Measurements from ENCODE around the gene HJURP. TPM values are rescaled to one million over a fixed set of nuclear protein-coding genes. Genes with fewer than 3 reads are reported as not detected.

The HJURP gene
- total RNA-seq, 1 experiment from 2014 or later: 73.2 TPM

GRCh38 chr2:233795735-233796171, 58.6 kb downstream of the HJURP start:
- no peaks in the 10 kb centered on the region for H3K4me1 ChIP-seq (replicated peaks)
- DNase-seq (ENCODE audit: low read depth in 1 of 2, low spot score in 2 of 2): peak in 1 of 2 experiments; percentile 30
- H3K27me3 ChIP-seq (replicated peaks): no peaks in the 10 kb centered on the region
- no peak overlapping the region for H3K4me3 ChIP-seq
- H3K27ac ChIP-seq: no peak overlapping the region
- no peaks in the 10 kb centered on the region for H3K36me3 ChIP-seq
- H3K9me3 ChIP-seq (replicated peaks): no peaks in the 10 kb centered on the region

- H3K36me3 ChIP-seq: no peaks in the 10 kb centered on the region
- no peaks in the 10 kb centered on the region for H3K4me1 ChIP-seq (replicated peaks)
- H3K9me3 ChIP-seq (replicated peaks): no peaks in the 10 kb centered on the region
- DNase-seq (ENCODE audit: low read depth in 1 of 2, low spot score in 2 of 2): peak in 1 of 2 experiments; percentile 28
- H3K27ac ChIP-seq: no peak overlapping the region
- no peak overlapping the region for H3K4me3 ChIP-seq
- no peaks in the 10 kb centered on the region for H3K27me3 ChIP-seq (replicated peaks)
These were observed 60.1 kb downstream of the HJURP start for GRCh38 chr2:233794128-233794658.

GRCh38 chr2:233793465-233794127, 60.7 kb downstream of the HJURP start:
- H3K36me3 ChIP-seq: no peaks in the 10 kb centered on the region
- no peaks in the 10 kb centered on the region for H3K4me1 ChIP-seq (replicated peaks)
- H3K27ac ChIP-seq: no peak overlapping the region
- no peak overlapping the region for H3K4me3 ChIP-seq
- no peaks in the 10 kb centered on the region for H3K9me3 ChIP-seq (replicated peaks)
- H3K27me3 ChIP-seq (replicated peaks): no peaks in the 10 kb centered on the region
- DNase-seq (ENCODE audit: low read depth in 1 of 2, low spot score in 2 of 2): peak in 1 of 2 experiments; percentile 28

- DNase-seq (ENCODE audit: low read depth in 1 of 2, low spot score in 2 of 2): no peak
- Histone ChIP-seq H3K4me3 (no peak overlapping the region), H3K27me3 (replicated peaks) (no peaks in the 10 kb centered on the region), H3K4me1 (replicated peaks) (no peaks in the 10 kb centered on the region), H3K27ac (no peak overlapping the region), H3K36me3 (no peaks in the 10 kb centered on the region), H3K9me3 (replicated peaks) (no peaks in the 10 kb centered on the region)
These were observed 61.6 kb downstream of the HJURP start for GRCh38 chr2:233792720-233793119.

- no peaks in the 10 kb centered on the region for H3K4me1 ChIP-seq (replicated peaks)
- H3K27ac ChIP-seq: no peak overlapping the region
- H3K9me3 ChIP-seq (replicated peaks): no peaks in the 10 kb centered on the region
- no peaks in the 10 kb centered on the region for H3K27me3 ChIP-seq (replicated peaks)
- DNase-seq (ENCODE audit: low read depth in 1 of 2, low spot score in 2 of 2): no peak
- no peak overlapping the region for H3K4me3 ChIP-seq
- H3K36me3 ChIP-seq: no peaks in the 10 kb centered on the region
These were observed 62.4 kb downstream of the HJURP start for GRCh38 chr2:233791883-233792329.

- Histone ChIP-seq H3K4me1 (replicated peaks) (no peaks in the 10 kb centered on the region), H3K36me3 (no peaks in the 10 kb centered on the region), H3K27ac (no peak overlapping the region), H3K9me3 (replicated peaks) (no peaks in the 10 kb centered on the region), H3K27me3 (replicated peaks) (no peaks in the 10 kb centered on the region), H3K4me3 (no peak overlapping the region)
- peak in 1 of 2 experiments; percentile 29 for DNase-seq (ENCODE audit: low read depth in 1 of 2, low spot score in 2 of 2)
These were observed 63.0 kb downstream of the HJURP start for GRCh38 chr2:233791151-233791882.

- no peaks in the 10 kb centered on the region for H3K9me3 ChIP-seq (replicated peaks)
- no peaks in the 10 kb centered on the region for H3K36me3 ChIP-seq
- peak in 1 of 2 experiments; percentile 31 for DNase-seq (ENCODE audit: low read depth in 1 of 2, low spot score in 2 of 2)
- H3K27me3 ChIP-seq (replicated peaks): no peaks in the 10 kb centered on the region
- no peak overlapping the region for H3K4me3 ChIP-seq
- H3K27ac ChIP-seq: no peak overlapping the region
- no peaks in the 10 kb centered on the region for H3K4me1 ChIP-seq (replicated peaks)
These were observed 64.8 kb downstream of the HJURP start for GRCh38 chr2:233789554-233789953.

Other genes with a start within 250 kb of the HJURP start
- not detected in 2 replicates for gene UGT1A8, start 236.9 kb downstream of the HJURP start, total RNA-seq (2014; rRNA removed; shearing (Covaris generic))
- not detected in 2 replicates for gene UGT1A10, start 218.1 kb downstream of the HJURP start, total RNA-seq (2014; rRNA removed; shearing (Covaris generic))
- gene UGT1A9, start 182.6 kb downstream of the HJURP start, total RNA-seq (2014; rRNA removed; shearing (Covaris generic)): not detected in 2 replicates
- gene UGT1A7, start 172.6 kb downstream of the HJURP start, total RNA-seq (2014; rRNA removed; shearing (Covaris generic)): not detected in 2 replicates
- not detected in 2 replicates for gene UGT1A6, start 161.6 kb downstream of the HJURP start, total RNA-seq (2014; rRNA removed; shearing (Covaris generic))
- not detected in 2 replicates for gene UGT1A5, start 141.6 kb downstream of the HJURP start, total RNA-seq (2014; rRNA removed; shearing (Covaris generic))
- not detected in 2 replicates for gene UGT1A4, start 135.8 kb downstream of the HJURP start, total RNA-seq (2014; rRNA removed; shearing (Covaris generic))
- not detected in 2 replicates for gene UGT1A3, start 125.5 kb downstream of the HJURP start, total RNA-seq (2014; rRNA removed; shearing (Covaris generic))
- not detected in 2 replicates for gene UGT1A1, start 94.3 kb downstream of the HJURP start, total RNA-seq (2014; rRNA removed; shearing (Covaris generic))
- not detected in 2 replicates for gene MROH2A, start 76.2 kb downstream of the HJURP start, total RNA-seq (2014; rRNA removed; shearing (Covaris generic))
- 0.03 TPM in 1 of 2 replicates, not detected in the other for gene TRPM8, start 62.8 kb upstream of the HJURP start, total RNA-seq (2014; rRNA removed; shearing (Covaris generic))
- not detected in 2 replicates for gene SPP2, start 196.2 kb upstream of the HJURP start, total RNA-seq (2014; rRNA removed; shearing (Covaris generic))